ENCODE measurements around the gene CHST2. TPM values are rescaled to one million over a fixed set of nuclear protein-coding genes. Genes with fewer than 3 reads are reported as not detected.

The CHST2 gene
- total RNA-seq, 1 donor from 2014 or later, result 16.6 TPM

DNA sequence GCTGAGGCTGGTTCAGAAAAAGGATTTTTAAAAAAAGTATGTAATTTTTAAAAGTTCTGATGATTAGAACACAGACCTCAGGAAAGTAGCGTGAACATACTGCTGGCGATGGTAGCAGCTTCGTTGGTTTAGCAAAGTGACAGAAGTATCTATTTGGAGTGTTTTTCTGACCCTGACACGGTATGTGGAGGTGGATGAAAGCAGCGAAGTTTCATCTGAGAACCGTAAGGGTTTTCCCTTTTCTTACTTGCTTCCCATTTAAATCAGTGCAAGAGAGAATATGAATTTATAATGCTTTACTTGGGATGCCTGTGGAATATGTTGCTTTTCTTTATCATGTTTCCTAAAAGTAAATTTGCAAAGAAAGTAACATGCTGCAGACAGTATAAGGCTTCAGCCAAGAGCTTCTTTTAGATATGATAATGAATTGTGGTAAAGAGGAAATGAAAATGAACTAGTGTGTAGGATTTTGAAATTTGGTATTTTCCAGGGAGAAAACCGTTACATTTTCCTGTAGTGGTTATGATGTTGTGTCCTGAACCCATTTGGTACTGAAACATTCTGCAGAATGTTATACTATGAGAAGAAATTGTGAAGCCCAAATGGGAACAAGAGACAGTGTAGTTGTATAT is 3.9 kb downstream of the CHST2 start:
- no peaks in the 10 kb centered on the region for H3K27me3 ChIP-seq

DNA sequence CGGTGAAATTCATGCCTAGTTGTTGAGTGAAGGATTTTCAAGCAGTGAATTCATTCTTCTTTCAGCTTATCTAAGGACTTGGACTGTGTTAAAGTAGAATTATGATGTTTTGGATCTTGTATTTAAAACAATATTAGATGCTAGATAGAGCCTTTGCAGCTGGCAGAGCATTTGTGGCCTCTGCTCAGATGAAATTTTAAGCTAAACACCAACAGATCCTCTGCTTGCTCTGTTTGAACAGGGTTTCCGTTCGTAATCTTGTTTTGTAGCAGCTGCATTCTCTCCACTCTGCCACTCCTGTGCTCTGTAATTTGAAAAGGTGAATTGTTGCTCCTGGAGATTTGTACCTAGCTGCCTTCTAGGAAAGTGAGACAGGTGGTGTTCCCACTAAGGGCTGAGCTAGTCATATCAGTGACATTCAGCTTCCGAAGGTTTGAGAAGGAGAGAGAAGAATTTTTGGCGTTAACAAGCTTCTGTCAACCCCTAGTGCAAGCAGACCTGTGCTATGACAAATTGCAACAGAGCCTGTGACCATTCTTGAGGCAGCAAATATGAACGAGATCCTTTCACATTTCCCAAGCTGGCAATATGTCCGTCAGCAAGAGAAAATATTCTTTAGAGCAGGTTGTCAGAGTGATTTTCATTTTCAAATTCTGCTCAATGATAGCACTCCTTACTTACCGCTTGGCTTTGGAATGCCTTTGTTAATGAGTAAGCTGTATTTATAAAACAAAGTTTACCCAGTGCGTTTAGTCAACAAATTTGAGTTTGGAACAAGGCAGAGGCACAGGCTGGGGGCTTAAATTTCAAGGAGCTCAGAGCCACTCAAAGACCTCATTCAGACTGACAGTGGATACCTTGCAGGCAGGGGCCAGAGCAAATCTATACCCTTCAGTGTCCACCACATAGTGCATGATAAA is 5.3 kb downstream of the CHST2 start:
- H3K4me1 ChIP-seq, result peaks cover 5 to 6% of the 10 kb centered on the region in 2 donors
- TF ChIP-seq, protein P1, sequence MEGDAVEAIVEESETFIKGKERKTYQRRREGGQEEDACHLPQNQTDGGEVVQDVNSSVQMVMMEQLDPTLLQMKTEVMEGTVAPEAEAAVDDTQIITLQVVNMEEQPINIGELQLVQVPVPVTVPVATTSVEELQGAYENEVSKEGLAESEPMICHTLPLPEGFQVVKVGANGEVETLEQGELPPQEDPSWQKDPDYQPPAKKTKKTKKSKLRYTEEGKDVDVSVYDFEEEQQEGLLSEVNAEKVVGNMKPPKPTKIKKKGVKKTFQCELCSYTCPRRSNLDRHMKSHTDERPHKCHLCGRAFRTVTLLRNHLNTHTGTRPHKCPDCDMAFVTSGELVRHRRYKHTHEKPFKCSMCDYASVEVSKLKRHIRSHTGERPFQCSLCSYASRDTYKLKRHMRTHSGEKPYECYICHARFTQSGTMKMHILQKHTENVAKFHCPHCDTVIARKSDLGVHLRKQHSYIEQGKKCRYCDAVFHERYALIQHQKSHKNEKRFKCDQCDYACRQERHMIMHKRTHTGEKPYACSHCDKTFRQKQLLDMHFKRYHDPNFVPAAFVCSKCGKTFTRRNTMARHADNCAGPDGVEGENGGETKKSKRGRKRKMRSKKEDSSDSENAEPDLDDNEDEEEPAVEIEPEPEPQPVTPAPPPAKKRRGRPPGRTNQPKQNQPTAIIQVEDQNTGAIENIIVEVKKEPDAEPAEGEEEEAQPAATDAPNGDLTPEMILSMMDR (IDR thresholded peaks at IDR 0.05), result no peak
- no peaks in the 10 kb centered on the region for H3K9me3 ChIP-seq
- H3K27ac ChIP-seq, result no peak overlapping the region
- H3K36me3 ChIP-seq, result no peaks in the 10 kb centered on the region
- H3K27me3 ChIP-seq, result no peaks in the 10 kb centered on the region
- H3K4me3 ChIP-seq, result no peak overlapping the region
- no peak for DNase-seq (ENCODE audit: low spot score in 2 of 2)
- intact Hi-C loops (cut with DNase I), result no loop called here

More for the DNA sequence above, 3.9 kb downstream of the CHST2 start:
- TF ChIP-seq, protein P1 (IDR thresholded peaks at IDR 0.05), result no peak
- no peaks in the 10 kb centered on the region for H3K9me3 ChIP-seq
- H3K27ac ChIP-seq, result no peak overlapping the region
- no peak overlapping the region for H3K4me3 ChIP-seq
- no peak for DNase-seq (ENCODE audit: low spot score in 2 of 2)
- no peaks in the 10 kb centered on the region for H3K36me3 ChIP-seq
- H3K4me1 ChIP-seq, result peaks cover 5 to 6% of the 10 kb centered on the region in 2 donors
- intact Hi-C loops (cut with DNase I), result no loop called here

DNA sequence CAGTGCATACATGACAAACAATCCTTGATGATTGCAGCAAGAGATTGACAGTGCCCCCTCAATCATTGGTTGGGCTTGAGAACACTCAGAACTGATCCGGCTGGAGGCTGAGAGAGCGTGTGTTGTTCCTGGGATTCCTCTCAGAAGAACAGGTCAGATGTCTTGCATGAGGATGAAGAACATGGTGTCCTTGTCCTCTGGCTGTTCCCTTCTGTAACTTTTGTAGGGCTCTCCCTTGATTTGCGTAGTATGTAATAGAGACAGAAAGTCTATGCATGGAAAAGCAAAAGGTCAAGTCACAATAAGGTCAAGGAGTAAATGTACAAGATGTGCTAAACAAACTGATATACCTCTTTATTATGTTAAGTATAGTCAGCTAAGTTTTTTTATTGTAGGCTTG is 8.2 kb downstream of the CHST2 start:
- Histone ChIP-seq H3K4me1 (no peaks in the 10 kb centered on the region), H3K4me3 (no peak overlapping the region), H3K27me3 (no peaks in the 10 kb centered on the region), H3K9me3 (no peaks in the 10 kb centered on the region), H3K27ac (no peak overlapping the region), H3K36me3 (no peaks in the 10 kb centered on the region)
- intact Hi-C loops (cut with DNase I), result no loop called here
- DNase-seq (ENCODE audit: low spot score in 2 of 2), result no peak
- TF ChIP-seq, protein P1 (IDR thresholded peaks at IDR 0.05), result no peak

DNA sequence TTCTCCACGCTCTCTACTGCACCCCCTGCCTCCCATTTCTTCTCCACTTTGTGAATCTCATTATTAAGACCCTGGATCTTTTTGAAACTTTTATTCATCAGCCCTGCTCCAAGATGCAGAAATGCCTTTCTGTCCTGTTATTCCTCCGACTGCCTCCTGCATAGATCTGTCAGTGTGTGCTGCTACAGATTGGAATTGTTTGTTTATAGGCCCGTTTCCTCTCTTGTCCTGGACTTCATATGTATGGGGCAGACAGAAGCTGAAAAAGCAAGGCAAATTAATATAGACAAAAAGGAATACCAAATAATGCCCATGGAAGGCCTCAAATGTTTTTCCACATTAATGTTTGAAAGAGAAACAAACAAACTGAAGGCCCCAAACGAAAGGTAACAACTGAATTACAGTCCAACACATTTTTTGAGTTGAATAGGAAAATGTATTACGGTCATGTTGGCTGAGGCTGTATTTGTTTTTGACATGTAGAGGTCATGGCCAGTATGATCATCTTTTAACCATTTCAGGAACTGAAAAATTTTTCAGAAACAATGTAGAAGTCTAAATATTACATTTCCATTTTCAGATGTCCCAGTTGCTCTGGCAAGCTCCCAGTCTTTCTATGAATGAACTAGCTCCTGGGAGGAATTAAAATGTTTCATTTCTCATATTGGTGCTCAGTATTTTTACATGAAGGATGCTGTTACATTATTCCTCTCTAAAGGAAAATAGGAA is 8.8 kb downstream of the CHST2 start:
- no peaks in the 10 kb centered on the region for H3K9me3 ChIP-seq
- no peaks in the 10 kb centered on the region for H3K27me3 ChIP-seq
- no peaks in the 10 kb centered on the region for H3K36me3 ChIP-seq
- H3K27ac ChIP-seq, result no peak overlapping the region
- TF ChIP-seq, protein P1 (IDR thresholded peaks at IDR 0.05), result no peak
- H3K4me3 ChIP-seq, result no peak overlapping the region
- no peak for DNase-seq (ENCODE audit: low spot score in 2 of 2)
- H3K4me1 ChIP-seq, result no peaks in the 10 kb centered on the region
- intact Hi-C loops (cut with DNase I), result no loop called here

DNA sequence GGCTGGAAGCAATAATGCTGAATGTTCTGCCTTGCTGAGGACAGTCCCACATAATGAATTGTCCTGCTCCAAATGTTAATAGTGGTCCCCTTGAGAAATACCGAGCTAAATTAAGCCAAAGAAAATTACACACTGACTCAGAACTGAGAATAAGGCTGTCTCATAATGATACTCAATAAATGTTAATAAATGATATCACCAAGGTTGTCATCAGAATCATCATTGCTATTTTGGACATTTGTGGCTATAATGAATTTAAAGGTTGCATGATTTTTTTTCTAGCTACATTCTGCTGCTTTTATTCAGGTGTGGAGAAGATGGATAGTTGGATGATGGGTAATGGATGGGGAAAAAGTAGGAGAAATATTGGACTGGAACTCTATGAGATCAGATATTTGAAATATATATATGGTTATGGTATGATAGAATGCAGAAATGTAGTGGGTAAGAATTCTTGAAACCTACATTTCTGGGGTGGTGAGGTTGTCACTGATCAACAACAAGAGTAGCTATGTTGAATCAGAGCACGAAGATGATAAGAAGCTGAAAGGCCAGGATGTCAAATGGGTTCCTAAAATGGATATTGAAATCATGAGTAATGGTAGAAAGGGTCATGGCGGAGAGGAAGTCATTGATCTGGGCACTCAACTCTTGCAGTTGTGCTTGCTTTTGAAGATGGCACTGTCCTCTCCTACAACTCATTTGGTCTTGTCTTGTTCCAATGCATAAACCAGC is 12.8 kb downstream of the CHST2 start:
- H3K4me1 ChIP-seq, result no peaks in the 10 kb centered on the region
- no peaks in the 10 kb centered on the region for H3K36me3 ChIP-seq
- intact Hi-C loops (cut with DNase I), result no loop called here
- H3K9me3 ChIP-seq, result no peaks in the 10 kb centered on the region
- TF ChIP-seq, protein P1 (IDR thresholded peaks at IDR 0.05), result no peak
- H3K4me3 ChIP-seq, result no peak overlapping the region
- DNase-seq (ENCODE audit: low spot score in 2 of 2), result no peak
- no peaks in the 10 kb centered on the region for H3K27me3 ChIP-seq
- no peak overlapping the region for H3K27ac ChIP-seq

Measured in ascending aorta (tissue), 2 donors.